Stimulated activated CD4-positive, alpha-beta T cell treated with anti-CD3 and anti-CD28 coated beads, Interleukin-4, amount 100 ng/mL, for 4 hours (primary cell): Measurements from ENCODE around the gene RBBP4.
"Not testable (repeated sequence)": the region's sequence is repeated elsewhere in the genome, so short reads cannot be mapped to it uniquely, and the experiment has no call there.

Experiments
- DNase-seq, 2 experiments: peaks; one replicate each; pipeline ENCODE4 v3.0.0-alpha.2; 2020

Gene RBBP4

DNA sequence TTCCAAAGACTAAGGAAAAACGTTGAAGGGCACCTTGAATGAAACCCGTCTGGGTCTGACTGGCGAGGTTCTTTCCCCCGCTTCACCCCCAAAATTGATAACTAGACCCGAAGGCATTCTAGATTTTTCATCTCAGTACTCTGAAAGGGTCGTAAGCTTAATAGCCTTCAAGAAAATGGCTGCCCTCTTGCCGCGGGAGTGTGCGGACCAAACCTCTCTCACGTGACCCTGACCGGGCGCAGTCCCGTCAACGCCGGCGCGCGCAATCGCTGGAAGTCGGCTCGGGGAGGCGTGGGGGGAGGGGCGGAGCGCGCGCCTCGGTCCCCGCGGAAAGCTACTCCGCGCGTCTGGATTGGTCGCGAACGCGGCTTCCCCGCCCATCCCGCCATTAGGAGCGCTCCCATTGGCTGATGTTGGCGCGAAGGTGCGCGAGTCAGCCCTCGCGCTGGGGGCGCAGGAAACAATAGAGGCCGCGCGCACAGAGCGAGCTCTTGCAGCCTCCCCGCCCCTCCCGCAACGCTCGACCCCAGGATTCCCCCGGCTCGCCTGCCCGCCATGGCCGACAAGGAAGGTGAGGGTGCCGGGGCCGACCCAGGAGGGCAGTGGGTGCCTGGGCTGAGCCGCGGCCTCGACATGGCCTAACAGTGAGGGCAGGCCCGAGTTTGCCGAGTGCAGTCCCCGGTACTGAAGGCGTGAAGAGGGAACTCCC is at the start of gene RBBP4:
Gene RBBP4 (plus strand): TSS at position 457 of the 709 bp plus-strand sequence. CDS start 99 bp downstream, at position 556.
- DNase-seq = peak; percentile 98 to 99

DNA sequence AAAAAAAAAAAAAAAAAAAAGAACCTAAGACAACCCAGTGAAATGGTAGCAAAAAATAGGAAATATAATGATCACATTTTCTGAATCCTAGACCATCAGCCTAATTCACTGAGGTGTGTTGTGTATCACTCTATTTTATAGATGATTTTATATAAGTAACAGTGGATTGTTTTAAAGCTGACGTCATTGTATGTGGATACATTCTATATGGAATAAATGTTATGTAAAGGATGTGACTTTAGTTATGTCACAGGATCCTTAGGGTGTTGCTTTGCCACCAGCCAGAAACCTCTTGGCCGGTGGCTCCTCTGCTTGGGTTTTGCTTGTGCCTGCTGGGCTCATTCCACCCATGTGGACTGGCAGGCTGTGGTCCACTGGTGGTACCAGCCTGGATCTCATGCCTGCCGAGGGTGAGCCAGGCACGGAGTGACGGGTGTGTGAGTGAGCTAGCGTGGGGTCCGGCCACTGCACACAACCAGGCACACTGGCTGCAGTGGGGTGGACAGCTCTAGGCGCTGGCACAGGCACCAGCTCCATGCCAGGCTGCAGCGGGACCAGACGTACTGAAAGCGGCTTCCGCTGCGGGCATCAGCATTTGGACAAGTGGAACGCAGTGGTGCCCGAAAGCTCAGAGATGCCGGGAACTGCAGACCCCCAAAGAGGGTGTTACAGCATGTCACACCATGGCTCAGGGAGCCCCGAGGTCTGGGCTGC is 45.1 kb upstream of the RBBP4 start:
- DNase-seq = no peak

DNA sequence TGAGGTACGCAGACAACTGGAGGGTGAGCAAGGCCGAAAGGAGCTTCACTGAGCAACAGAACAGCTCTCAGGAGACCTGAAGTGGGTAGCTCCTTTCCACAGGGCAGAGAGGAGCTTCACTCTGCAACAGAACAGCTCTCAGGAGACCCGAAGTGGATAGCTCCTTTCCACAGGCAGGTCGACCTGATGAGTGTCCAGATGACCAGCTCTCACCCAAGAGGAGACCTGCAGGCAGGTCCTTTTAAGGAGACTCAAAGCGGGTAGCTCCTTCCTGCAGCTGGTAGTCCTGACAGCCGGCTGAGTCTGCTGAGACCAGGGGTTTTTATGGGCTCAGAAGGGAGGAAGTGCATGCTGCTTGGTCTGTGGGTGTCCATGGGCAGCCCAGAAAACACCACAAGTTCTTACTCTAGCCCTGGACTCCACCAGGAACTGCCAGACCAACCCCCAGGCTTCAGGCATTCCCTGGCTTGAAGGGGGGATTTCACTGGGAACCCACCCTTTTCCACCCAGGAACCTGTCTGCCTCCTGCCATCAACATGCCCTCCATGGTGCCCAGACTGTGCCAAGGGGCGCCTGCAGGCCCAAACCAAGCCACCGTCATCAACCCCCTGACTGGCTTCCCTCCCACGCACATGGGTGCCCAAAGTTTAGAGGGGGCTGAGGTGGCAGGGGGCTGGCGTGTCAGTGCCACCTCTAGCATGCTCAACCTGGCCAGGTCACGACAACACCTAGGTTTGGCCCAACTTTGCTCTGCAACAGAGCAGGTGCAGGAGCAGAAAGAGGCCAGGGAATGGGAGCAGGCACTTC is 44.2 kb upstream of the RBBP4 start:
- no peak for DNase-seq

DNA sequence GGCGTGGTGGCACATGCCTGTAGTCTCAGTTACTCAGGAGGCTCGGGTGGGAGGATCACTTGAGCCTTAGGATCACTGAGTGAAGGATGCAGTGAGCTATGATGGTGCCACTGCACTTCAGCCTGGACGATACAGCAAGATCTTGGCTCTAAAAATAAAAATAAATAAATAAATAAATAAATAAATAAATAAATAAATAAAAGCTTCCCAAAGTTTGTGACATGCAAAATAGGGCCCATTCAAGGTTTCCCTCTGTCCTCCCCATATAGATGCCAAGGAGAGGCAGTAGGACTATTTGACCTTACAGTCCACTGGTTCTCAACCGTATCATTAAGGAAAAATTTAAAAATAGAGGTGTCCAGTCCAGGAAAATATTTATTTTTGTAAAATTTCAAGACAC is 41.8 kb upstream of the RBBP4 start:
- DNase-seq = no peak

DNA sequence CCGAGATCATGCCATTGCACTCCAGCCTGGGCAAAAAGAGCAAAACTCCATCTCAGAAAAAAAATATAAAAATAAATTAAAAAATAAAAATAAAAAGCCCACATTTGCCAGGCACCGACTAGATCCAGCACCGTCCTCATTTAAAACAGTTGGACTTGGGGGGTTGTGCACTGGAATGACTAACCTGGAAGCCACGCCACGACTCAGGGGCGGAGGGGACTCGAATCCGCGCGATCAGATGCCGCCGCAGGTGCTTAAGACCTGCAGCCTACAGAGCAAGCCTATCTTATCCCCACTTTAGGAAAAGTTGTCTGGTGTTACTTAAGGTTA is 39.2 kb upstream of the RBBP4 start:
- DNase-seq = no peak

DNA sequence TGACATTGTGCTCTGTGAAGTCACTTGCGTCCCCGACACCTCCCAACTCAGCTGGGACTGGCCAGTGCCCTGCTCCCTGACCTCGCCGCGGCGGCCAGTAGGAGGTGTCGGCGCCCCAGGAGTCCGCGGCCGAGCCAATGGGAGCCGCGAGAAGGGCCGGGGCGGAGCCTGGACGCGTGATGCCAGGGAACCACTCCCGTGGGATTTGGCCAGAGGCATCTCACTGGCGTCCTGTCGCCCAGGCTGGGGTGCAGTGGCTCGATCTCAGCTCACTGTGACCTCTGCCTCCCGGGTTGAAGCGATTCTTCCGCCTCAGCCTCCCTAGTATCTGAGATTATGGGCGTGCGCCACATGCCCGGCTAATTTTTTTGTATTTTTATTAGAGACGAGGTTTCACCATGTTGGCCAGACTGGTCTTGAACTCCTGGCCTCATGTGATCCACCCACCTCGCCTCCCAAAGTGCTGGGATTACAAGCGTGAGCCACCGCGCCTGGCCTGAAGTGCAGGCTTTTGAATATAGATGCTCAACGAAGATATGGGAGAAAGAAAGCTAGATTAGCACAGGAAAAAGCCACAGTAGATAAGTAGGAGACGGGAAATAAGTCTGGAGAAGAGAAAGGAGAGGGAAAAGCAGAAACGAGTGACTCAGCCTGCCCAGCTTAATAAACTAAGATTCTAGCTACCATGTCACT is 38.7 kb upstream of the RBBP4 start:
- DNase-seq = peak; percentile 19 to 32

DNA sequence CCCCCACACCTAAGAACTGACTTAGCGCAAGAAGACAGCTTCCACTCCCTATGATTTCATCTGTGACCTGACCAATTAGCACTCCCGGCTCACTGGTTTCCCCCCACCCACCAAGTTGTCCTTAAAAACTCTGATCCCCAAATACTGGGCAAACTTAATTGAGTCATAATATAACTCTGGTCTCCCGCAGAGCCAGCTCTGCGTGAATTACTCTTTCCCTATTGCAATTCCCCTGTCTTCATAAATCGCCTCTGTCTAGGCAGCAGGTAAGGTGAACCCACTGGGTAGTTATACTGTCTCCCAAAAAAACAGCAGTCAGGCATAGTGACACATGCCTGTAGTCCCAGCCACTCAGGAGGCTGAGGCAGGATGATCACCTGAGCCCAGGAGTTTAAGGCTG is 37.5 kb upstream of the RBBP4 start:
- DNase-seq = no peak

DNA sequence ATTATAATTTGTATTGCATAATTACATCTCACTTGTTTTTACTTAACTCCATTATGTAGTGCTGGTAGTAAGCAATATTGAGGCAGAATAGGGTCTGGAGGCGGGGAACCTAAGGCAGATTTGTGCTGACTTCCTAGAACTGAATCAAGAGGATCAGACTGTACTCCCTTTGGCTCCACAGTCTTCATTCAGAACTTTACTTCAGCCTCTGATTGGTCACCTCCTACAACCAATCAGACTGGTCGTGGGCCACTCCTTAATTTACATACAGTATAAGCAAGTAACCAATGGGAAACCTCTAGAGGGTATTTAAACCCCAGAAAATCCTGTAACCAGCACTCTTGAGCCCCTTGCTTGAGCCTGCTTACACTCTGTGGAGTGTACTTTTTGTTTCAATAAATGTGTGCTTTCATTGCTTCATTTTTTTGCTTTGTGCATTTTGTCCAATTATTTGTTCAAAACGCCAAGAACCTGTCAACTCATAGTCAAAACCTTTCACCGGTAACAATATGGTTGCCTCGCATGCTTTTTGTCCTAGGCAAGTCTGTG is 32.3 kb upstream of the RBBP4 start:
- no peak for DNase-seq

DNA sequence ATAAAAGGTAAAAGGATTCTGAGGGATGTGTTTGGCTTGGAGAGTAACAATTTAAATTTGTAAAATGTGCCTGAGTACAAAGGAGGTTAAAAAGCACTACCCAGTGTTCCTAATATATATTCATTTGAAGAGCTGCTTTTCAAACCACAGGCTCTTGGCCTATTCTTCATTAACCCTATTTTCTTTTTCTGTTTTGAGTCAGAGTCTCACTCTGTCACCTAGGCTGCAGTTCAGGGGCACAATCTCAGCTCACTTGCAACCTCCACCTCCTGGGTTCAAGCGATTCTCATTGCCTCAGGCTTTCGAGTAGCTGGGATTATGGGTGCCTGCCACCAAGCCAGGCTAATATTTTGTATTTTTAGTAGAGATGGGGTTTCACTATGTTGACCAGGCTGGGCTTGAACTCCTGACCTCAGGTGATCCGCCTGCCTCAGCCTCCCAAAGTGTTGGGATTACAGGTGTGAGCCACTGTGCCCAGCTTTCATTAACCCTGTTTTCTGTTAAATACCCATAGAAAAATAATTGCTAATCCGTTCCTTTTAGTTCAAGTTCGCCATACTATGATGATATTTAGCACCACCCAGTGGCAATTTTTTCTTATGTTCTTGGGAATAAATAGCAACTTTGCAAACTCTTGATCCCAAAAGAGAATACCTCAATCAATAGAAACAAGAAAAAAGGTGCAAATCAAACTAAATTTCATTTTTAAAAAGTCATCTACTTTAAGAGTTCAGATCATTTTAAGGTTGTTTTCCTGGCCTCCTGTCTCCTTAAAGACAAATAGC is 31.1 kb upstream of the RBBP4 start:
- no peak for DNase-seq

DNA sequence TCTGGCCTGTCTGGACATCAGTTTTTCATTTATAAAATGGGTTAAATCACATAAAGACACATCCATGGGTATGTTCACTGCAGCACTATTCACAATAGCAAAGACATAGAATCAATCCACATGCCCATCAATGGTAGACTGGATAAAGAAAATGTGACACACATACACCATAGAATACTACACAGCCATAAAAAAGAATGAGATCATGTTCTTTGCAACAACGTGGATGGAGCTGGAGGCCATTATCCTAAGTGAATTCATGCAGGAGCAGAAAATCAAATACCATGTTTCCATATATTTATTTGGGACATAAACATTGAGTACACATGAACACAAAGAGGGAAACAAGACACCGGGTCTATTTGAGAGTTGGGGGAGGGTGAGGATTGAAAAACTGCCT is 28.8 kb upstream of the RBBP4 start:
- no peak for DNase-seq

DNA sequence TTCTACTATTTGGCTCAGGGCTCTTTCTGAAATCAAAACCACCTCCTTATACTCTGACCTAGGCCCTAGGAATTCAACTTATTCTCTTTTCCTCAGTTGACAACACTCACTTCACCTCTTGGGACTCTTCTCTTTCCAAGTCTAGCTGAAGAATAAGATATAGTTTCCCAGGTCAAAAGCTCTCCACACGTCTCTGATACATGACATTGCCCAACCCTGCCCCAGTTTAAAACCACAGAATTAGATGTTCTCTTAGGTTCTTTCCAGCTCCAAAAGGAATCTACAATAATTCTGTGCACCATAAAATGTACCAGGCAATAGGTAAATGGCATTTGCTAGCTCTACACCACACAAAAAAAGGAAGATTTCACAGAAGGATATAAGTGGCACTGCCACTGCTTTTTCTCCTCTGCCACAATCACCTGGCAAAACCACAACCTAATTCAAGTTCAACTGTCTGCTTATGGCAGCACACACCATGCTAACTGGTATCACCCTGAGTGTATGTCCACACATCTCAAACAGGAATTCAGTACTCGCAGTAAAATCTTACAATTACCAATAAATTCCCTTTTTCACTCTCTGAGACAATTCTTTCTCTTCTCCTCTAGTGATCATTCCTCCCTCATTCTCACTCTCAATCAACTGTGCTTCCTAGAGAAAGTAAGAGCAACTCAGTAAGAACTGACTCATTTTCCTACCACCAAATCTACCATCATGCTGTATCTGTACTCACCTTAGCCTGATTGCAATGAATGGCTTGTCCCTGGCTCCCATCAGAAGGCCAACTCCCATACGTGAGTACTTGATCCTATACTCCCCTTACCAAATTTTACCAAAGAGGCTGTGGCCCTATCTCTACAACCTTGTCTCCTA is 28.0 kb upstream of the RBBP4 start:
- no peak for DNase-seq

DNA sequence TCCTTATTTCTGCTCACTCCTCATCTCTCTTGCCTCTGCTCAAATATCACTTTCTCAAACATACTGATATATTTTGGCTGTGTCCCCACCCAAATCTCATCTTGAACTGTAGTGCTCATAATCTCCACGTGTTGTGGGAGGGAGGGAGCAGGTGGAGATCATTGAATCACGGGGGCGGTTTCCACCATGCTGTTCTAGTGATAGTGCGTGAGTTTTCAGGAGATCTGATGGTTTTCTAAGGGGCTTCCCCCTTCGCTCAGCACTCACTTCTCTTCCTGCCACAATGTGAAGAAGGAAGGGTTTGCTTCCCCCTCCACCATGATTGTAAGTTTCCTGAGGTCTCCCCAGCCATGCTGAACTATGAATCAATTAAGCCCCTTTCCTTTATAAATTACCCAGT is 27.2 kb upstream of the RBBP4 start:
- peak; percentile 20 to 61 for DNase-seq

DNA sequence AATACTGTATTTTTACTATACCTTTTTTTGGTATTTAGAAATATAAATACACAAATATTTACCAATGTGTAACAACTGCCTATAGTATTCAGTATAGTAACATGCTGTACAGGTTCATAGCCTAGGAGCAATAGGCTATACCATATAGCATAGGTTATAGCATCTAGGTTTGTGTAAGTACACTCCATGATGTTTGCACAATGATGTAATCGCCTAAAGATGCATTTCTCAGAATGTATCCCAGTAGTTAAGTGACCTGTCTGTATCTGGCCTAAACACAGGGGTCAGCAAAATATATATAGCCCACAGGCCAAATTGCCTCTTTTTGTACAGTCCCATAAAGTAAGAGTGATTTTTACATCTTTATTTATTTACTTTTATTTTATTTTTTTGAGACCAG is 24.8 kb upstream of the RBBP4 start:
- DNase-seq = no peak

DNA sequence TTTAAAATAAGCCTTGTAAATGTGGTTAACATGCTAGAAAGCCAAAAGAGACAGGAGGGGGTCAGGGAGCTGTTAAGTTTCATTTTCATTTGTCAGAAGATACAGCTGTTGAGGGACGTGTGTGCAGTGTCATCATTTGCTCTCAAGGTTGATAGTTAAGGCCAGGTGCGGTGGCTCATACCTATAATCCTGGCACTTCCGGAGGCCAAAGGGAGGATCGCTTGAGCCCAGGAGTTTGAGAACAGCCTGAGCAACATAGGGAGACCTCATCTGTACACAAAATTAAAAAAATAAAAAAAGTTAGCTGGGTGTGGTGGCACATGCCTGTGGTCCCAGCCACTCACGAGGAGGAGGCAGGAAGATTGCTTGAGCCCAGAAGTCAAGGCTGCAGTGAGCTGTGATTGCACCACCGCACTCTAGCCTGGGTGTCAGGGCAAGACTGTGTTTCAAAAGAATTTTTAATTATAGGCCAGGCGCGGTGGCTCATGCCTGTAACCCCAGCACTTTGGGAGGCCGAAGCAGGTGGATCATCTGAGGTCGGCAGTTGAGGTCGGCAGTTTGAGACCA is 23.3 kb upstream of the RBBP4 start:
- no peak for DNase-seq

DNA sequence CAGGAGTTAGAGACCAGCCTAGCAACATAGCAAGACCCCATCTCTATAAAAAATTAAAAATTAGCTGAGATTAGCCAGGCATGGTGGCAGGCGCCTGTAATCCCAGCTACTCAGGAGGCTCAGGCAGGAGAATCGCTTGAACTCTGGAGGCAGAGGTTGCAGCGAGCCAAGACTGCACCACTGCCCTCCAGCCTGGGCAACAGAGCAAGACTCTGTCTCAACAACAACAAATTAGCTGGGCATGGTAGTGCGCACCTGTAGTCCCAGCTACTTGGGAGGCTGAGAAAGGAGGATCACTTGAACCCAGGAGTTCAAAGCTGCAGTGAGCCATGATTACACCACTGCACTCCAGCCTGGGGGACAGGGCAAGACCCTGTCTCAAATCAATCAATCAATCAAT is 20.8 kb upstream of the RBBP4 start:
- not testable (repeated sequence) for DNase-seq

DNA sequence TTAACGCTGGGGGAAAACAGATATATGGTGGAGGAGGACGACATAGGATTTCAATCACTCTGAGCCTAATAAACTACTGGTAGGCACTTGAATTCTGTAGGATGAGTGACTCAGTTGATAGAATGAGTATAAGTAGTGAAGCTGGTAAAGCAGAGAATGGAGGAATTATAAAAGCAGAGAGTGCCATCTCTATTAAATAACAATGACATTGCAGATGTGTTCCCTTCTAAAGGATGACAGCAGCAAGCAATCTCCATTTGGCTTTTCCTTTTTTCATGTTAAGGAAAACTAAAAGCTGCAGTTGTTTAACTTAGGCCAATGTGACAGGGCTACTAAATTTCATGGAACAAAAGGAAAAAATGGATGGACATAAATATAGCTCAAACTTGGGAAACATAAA is 18.2 kb upstream of the RBBP4 start:
- DNase-seq = no peak

DNA sequence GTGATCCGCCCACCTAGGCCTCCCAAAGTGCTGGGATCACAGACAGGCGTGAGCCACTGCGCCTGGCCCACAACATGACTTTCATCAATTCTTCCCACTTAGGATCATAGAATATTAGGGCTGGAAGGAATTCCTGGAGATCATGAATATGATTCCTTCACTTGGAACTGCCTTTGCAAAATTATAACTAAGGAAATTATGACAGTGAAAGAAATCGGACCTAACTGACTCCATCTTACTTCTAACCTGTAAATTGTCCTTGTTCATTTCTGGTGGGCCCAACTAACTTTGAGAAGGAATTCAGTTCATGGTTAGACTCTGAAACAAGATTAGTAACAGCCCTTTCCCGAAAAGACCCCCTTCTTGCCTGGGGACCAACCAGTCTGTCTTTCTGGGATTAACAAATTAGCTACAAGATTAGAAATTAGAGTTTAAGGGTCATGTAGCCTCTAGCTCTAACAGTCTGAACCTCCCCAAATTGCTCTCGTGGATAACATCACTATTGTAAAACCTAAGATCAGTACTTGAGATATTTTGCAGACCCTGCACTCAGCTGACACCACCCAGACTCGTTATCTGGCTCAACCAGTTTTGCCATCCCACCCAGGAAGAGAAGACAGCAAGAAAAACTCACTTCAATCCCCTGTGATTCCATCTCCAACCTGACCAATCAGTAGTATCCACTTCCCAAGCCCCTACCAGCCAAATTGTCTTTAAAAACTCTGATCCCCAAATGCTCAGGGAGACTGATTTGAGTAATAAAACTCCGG is 15.3 kb upstream of the RBBP4 start:
- no peak for DNase-seq

DNA sequence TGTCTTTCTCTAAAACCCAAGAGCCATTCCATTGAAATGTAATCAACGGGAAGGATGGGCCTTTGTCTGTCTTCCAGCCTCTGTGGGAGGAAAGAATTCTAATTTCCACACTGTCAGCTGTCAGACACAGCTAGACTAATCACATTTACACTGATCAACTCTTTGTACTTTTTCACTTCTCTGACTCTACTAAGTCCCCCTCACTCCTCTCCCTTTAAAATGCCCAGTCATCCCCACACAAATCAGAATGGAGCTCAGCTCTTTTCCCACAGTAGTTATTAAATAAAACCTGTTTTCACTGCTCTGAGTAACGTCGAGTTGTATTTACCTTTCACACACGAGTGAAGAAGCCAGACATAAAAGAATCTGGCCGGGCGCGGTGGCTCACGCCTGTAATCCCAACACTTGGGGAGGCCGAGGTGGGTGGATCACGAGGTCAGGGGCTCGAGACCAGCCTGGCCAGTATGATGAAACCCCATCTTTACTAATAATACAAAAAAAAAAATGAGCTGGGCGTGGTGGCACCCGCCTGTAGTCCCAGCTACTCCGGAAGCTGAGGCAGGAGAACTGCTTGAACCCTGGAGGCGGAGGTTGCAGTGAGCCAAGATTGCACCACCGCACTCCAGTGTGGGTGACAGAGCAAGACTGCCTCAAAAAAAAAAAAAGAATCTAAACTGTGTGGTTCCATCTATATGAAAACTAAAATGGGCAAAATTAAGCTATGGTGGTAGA is 13.9 kb upstream of the RBBP4 start:
- no peak for DNase-seq

DNA sequence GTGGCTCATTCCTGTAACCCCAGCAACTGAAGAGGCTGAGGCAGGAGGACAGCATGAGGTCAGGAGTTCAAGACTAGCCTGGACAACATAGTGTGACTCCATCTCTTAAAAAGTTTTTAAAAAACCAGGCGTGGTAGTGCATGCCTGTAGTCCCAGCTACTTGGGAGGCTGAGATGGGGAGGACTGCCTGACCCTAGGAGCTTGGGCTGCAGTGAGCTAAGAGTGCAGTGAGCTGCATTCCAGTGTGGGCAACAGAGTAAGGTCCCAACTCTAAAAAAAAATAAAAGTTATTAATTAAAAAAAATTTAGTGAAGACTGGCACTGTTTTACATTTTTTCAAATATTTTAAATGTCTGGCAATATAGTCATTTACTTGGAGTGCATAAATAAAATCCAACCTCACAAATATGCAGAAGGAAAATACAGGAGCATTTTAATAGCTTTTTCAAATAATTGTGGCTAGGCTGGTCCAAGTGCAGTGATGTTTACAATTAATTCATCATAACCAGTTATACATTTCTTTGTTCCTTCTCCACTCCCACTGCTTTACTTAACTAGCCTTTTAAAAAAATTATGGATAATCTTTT is 11.4 kb upstream of the RBBP4 start:
- no peak for DNase-seq
